PC-3 (cell line): ENCODE measurements around the gene PLEKHG3. TPM values are rescaled to one million over a fixed set of nuclear protein-coding genes. Genes with fewer than 3 reads are reported as not detected.

Experiments
- ATAC-seq: fragments of 200-7000 bp; cut with Tn5 transposase; 2 replicates; pipeline ENCODE4 v1.9.1; 2020; ENCODE audit warnings: mild to moderate bottlenecking, moderate library complexity
- BruUV-seq: library from RNA; stranded (reverse); fragments of 400-500 nt; replicated peaks from 2 replicates; lab custom pipeline; 2021; lab: Mats Ljungman, UMichigan
- CTCF ChIA-PET: fragments of 300-600 bp; sonication (Branson Sonifier 250); formaldehyde crosslinking; loops from one replicate; lab custom pipeline; 2022; ENCODE audit warnings: antibody characterized with exemption; lab: Charles Lee
- POLR2A ChIA-PET: fragments of 300-600 bp; sonication (Branson Sonifier 250); formaldehyde crosslinking; loops from one replicate; lab custom pipeline; 2022; ENCODE audit warnings: antibody characterized with exemption; ENCODE audit not compliant: unreplicated experiment; lab: Charles Lee
- DNase-seq: peaks from one replicate; pipeline ENCODE4 v3.0.0-alpha.2; 2015
- H2AFZ ChIP-seq: fragments of 300-600 bp; sonication (generic); 2 replicates; pipeline ENCODE4 v1.6.0; 2016; ENCODE audit warnings: antibody characterized with exemption, low read length
- H3F3A ChIP-seq: fragments of 300-600 bp; sonication (generic); one replicate; pipeline ENCODE4 v1.6.0; 2017; ENCODE audit warnings: antibody characterized with exemption, low read length, control low read depth, mild to moderate bottlenecking; ENCODE audit not compliant: unreplicated experiment
- H3K27ac ChIP-seq: fragments of 300-600 bp; sonication (generic); 2 replicates; pipeline ENCODE4 v1.5.1; 2016; ENCODE audit warnings: mild to moderate bottlenecking, low read length
- H3K27me3 ChIP-seq: fragments of 300-600 bp; sonication (generic); 2 replicates; pipeline ENCODE4 v1.6.1; 2016; ENCODE audit warnings: low read length, mixed read lengths
- H3K36me3 ChIP-seq: fragments of 300-600 bp; sonication (generic); 2 replicates; pipeline ENCODE4 v1.6.1; 2016; ENCODE audit warnings: low read depth, mixed run types, low read length, mixed read lengths
- H3K4me1 ChIP-seq: fragments of 300-600 bp; sonication (generic); 2 replicates; pipeline ENCODE4 v1.5.1; 2016; ENCODE audit warnings: low read length; ENCODE audit not compliant: insufficient read depth
- H3K4me2 ChIP-seq: fragments of 300-600 bp; sonication (generic); 2 replicates; pipeline ENCODE4 v1.6.0; 2016; ENCODE audit warnings: low read length
- H3K4me3 ChIP-seq: fragments of 300-600 bp; sonication (generic); 2 replicates; pipeline ENCODE4 v1.5.1; 2016; ENCODE audit warnings: mild to moderate bottlenecking, low read length, mixed read lengths
- H3K79me2 ChIP-seq: fragments of 300-600 bp; sonication (generic); 2 replicates; pipeline ENCODE4 v1.6.1; 2017; ENCODE audit warnings: low read length, mixed read lengths
- H3K9ac ChIP-seq: fragments of 300-600 bp; sonication (generic); 2 replicates; pipeline ENCODE4 v1.6.0; 2016; ENCODE audit warnings: mild to moderate bottlenecking, low read length
- H3K9me2 ChIP-seq: fragments of 300-600 bp; sonication (generic); replicated peaks from 2 replicates; pipeline ENCODE4 v1.6.1; 2016; ENCODE audit warnings: mixed run types, low read length, mixed read lengths
- H3K9me3 ChIP-seq: fragments of 300-600 bp; sonication (generic); 2 replicates; pipeline ENCODE4 v1.6.1; 2016; ENCODE audit warnings: low read length, mixed read lengths
- H4K20me1 ChIP-seq: fragments of 300-600 bp; sonication (generic); 2 replicates; pipeline ENCODE4 v1.6.1; 2016; ENCODE audit warnings: low read length, mixed read lengths
- CTCF ChIP-seq: fragments of 300-600 bp; sonication (generic); conservative IDR thresholded peaks from 2 replicates; pipeline ENCODE4 v1.5.1; 2017; ENCODE audit warnings: antibody characterized with exemption, low read depth, mild to moderate bottlenecking, low read length
- EZH2 ChIP-seq: fragments of 300-600 bp; sonication (generic); IDR thresholded peaks from one replicate; pipeline ENCODE4 v1.6.1; 2017; ENCODE audit warnings: antibody characterized with exemption, mild to moderate bottlenecking, low read length; ENCODE audit not compliant: unreplicated experiment
- EZH2phosphoT487 ChIP-seq: fragments of 300-600 bp; sonication (generic); IDR thresholded peaks from 2 replicates; pipeline ENCODE4 v1.6.1; 2018; ENCODE audit warnings: mild to moderate bottlenecking, antibody characterized with exemption, low read length, borderline replicate concordance
- intact Hi-C: fragments of 100-400 bp; cut with micrococcal nuclease; formaldehyde crosslinking; loops from 2 replicates; pipeline ENCODE4 v1.9.0; 2023
- total RNA-seq: library from RNA; depleted of rRNA; stranded (reverse); fragments of >200 nt; gene quantifications from 2 replicates; pipeline ENCODE4 v1.2.3, GENCODE V29; 2014

The PLEKHG3 gene
- total RNA-seq, 1 experiment from 2014 or later = 49.6 TPM

GRCh38 chr14:64746298-64747250 is 42.4 kb downstream of the PLEKHG3 start:
- no peak for TF ChIP-seq EZH2
- TF ChIP-seq EZH2phosphoT487 = no peak
- TF ChIP-seq CTCF = no peak
- ChIA-PET POLR2A (no interaction called here), CTCF (interaction anchor here (0.5 to 0.6 kb wide), 2 partner anchors 40 to 80 kb away, joined by 3 read pairs; no protein-coding TSS in a partner anchor)
- BruUV-seq = no TSS peak
- Histone ChIP-seq H3K36me3 (peaks cover 32% of the 10 kb centered on the region), H3F3A (no peaks in the 10 kb centered on the region), H3K4me3 (no peak overlapping the region), H3K79me2 (no peaks in the 10 kb centered on the region), H3K9me3 (no peaks in the 10 kb centered on the region), H2AFZ (no peak overlapping the region), H3K27ac (no peak overlapping the region), H4K20me1 (no peaks in the 10 kb centered on the region), H3K9me2 (no peaks in the 10 kb centered on the region), H3K9ac (no peak overlapping the region), H3K4me2 (no peak overlapping the region), H3K4me1 (no peaks in the 10 kb centered on the region), H3K27me3 (no peaks in the 10 kb centered on the region)
- ATAC-seq (no peak), DNase-seq (no peak)
- intact Hi-C loops = no loop called here

GRCh38 chr14:64747327-64747726 is 43.1 kb downstream of the PLEKHG3 start:
- Histone ChIP-seq H4K20me1 (no peaks in the 10 kb centered on the region), H3K27me3 (no peaks in the 10 kb centered on the region), H3K4me2 (no peak overlapping the region), H2AFZ (no peak overlapping the region), H3K9ac (no peak overlapping the region), H3F3A (no peaks in the 10 kb centered on the region), H3K4me1 (no peaks in the 10 kb centered on the region), H3K4me3 (no peak overlapping the region), H3K9me2 (no peaks in the 10 kb centered on the region), H3K9me3 (no peaks in the 10 kb centered on the region), H3K36me3 (peaks cover 25% of the 10 kb centered on the region), H3K27ac (no peak overlapping the region), H3K79me2 (no peaks in the 10 kb centered on the region)
- DNase-seq (no peak), ATAC-seq (no peak)
- CTCF ChIA-PET = no interaction called here
- POLR2A ChIA-PET = no interaction called here
- no TSS peak for BruUV-seq
- no peak for TF ChIP-seq EZH2
- TF ChIP-seq CTCF = no peak
- no peak for TF ChIP-seq EZH2phosphoT487
- intact Hi-C loops = no loop called here

- CTCF ChIA-PET = interaction anchor here (0.5 kb wide), 1 partner anchor 138 kb away, joined by 3 read pairs; no protein-coding TSS in a partner anchor
- no TSS peak for BruUV-seq
- no peak overlapping the region for H3K4me3 ChIP-seq
- no peaks in the 10 kb centered on the region for H3K27me3 ChIP-seq
- H3K79me2 ChIP-seq = no peaks in the 10 kb centered on the region
- no peak overlapping the region for H3K27ac ChIP-seq
- ATAC-seq (no peak), DNase-seq (no peak)
- H3K9ac ChIP-seq = no peak overlapping the region
- POLR2A ChIA-PET = no interaction called here
- H2AFZ ChIP-seq = no peak overlapping the region
- H3K9me2 ChIP-seq = no peaks in the 10 kb centered on the region
- no peak overlapping the region for H3K4me2 ChIP-seq
- H4K20me1 ChIP-seq = no peaks in the 10 kb centered on the region
- intact Hi-C loops = no loop called here
- no peaks in the 10 kb centered on the region for H3K9me3 ChIP-seq
- H3K4me1 ChIP-seq = no peaks in the 10 kb centered on the region
- H3F3A ChIP-seq = no peaks in the 10 kb centered on the region
- H3K36me3 ChIP-seq = peaks cover 14% of the 10 kb centered on the region
- TF ChIP-seq CTCF (no peak), EZH2phosphoT487 (no peak), EZH2 (no peak)
Measured at GRCh38 chr14:64748521-64748920, 44.3 kb downstream of the PLEKHG3 start.
